Spleen (tissue), 11 donors: Measurements from ENCODE around the gene MYH10. TPM values are rescaled to one million over a fixed set of nuclear protein-coding genes. Genes with fewer than 3 reads are reported as not detected.

Experiments
- DNase-seq: peaks from one replicate; pipeline ENCODE4 v3.0.0-alpha.2; 2020
- H3K27ac ChIP-seq, 8 donors: fragments of 200-600 bp; sonication (generic) in 7 of 8; 1 replicate in 4 of 8; 2 replicates in 4 of 8; pipeline versions ENCODE4 v1.5.0 to v1.8.0; 2016 to 2021; ENCODE audit warnings: inconsistent platforms in 4 of 8, mild to moderate bottlenecking in 4 of 8, moderate library complexity in 1 of 8
- H3K27me3 ChIP-seq, 7 donors: fragments of 200-600 bp; sonication (generic) in 6 of 7; replicated peaks in 1 of 7; 1 replicate in 4 of 7; 2 replicates in 3 of 7; pipeline versions ENCODE4 v1.5.0 to v1.8.0; 2016 to 2021; ENCODE audit warnings: inconsistent platforms in 3 of 7, mild to moderate bottlenecking in 1 of 7
- H3K36me3 ChIP-seq, 6 donors: fragments of 200-600 bp; sonication (generic) in 5 of 6; 1 replicate in 4 of 6; 2 replicates in 2 of 6; pipeline versions ENCODE4 v1.5.0 to v1.8.0; 2016 to 2021; ENCODE audit warnings: inconsistent platforms in 2 of 6
- H3K4me1 ChIP-seq, 6 donors: fragments of 200-600 bp; sonication (generic) in 5 of 6; 1 replicate in 3 of 6; 2 replicates in 3 of 6; pipeline versions ENCODE4 v1.5.0 to v1.8.0; 2016 to 2021; ENCODE audit warnings: inconsistent platforms in 3 of 6
- H3K4me3 ChIP-seq, 8 donors: fragments of 200-600 bp; sonication (generic) in 7 of 8; 1 replicate in 4 of 8; 2 replicates in 4 of 8; pipeline versions ENCODE4 v1.5.0 to v1.8.0; 2016 to 2021; ENCODE audit warnings: inconsistent platforms in 4 of 8, mild to moderate bottlenecking in 4 of 8, moderate library complexity in 2 of 8
- H3K9me3 ChIP-seq, 8 donors: fragments of 200-600 bp; sonication (generic) in 7 of 8; 1 replicate in 4 of 8; 2 replicates in 4 of 8; pipeline versions ENCODE4 v1.5.0 to v1.8.0; 2016 to 2021; ENCODE audit warnings: inconsistent platforms in 4 of 8
- CTCF ChIP-seq, 11 experiments: fragments of 200-600 bp in 7 of 11; fragments of 450-650 bp in 4 of 11; sonication (generic) in 4 of 11; IDR thresholded peaks in 8 of 11; conservative IDR thresholded peaks in 3 of 11; 1 replicate in 7 of 11; 2 replicates in 4 of 11; pipeline versions ENCODE4 v1.4.0 to v1.8.0; 2016 to 2021; ENCODE audit warnings: antibody characterized with exemption in 11 of 11, inconsistent platforms in 4 of 11, mild to moderate bottlenecking in 1 of 11
- POLR2A ChIP-seq, 3 donors: fragments of 450-650 bp; IDR thresholded peaks; one replicate each; pipeline ENCODE4 v1.5.1; 2017; ENCODE audit warnings: antibody characterized with exemption in 3 of 3, mild to moderate bottlenecking in 1 of 3
- POLR2AphosphoS5 ChIP-seq, 3 donors: sonication (generic); formaldehyde crosslinking; IDR thresholded peaks; one replicate each; pipeline ENCODE4 v1.5.1; 2017; ENCODE audit warnings: antibody characterized with exemption in 3 of 3
- WGBS, 5 donors: extraction: QIAGEN DNeasy Blood & Tissue Kit in 3 of 5; methylation state at CpG; one replicate each; pipeline versions ENCODE4 v1.1.5 to v1.1.7; 2013 to 2018; 5-methylcytosine and 5-hydroxymethylcytosine counted together
- intact Hi-C: fragments of 100-400 bp; cut with DNase I; formaldehyde crosslinking; loops from one replicate; pipeline ENCODE4 v1.15.0; 2023; ENCODE audit warnings: low total_unique reads
- polyA plus RNA-seq, 3 donors: library from polyadenylated mRNA; stranded (reverse); fragments of 200-250 nt; gene quantifications; one replicate each; pipeline ENCODE4 v1.2.1, GENCODE V29; 2013
- total RNA-seq, 7 donors: library from RNA; depleted of rRNA in 3 of 7; stranded (reverse); fragments of >200 nt in 3 of 7; fragmentation: NEBNext Ultra II Directional in 4 of 7; extraction: Animal tissue kit (Norgen Biotek cat#: 25700) in 4 of 7; gene quantifications; one replicate each; pipeline versions ENCODE4 v1.1.0 to v1.2.1, GENCODE V29; 2016 to 2021
- donor health status: healthy with polysubstance abuse.
- donor health status: DM: no; HTN: no; CAD: no; lungs with moderate emphysema.
- donor health status: DM: no; HTN: no; CAD: no.
- donor health status: Bipolar disorder and iron deficiency.
- donor health status: healthy.
- donor health status: DM: no; HTN: no; CAD: no.
- donor health status: DM: yes; HTN: yes; CAD: no.

The MYH10 gene
- total and polyA plus RNA-seq, 10 donors = 1.0 to 14.4 (median 7.5) TPM

GRCh38 chr17:8494506-8495111 is 135.9 kb downstream of the MYH10 start:
- Histone ChIP-seq H3K36me3 (peaks cover 0 to 17% (median 0%) of the 10 kb centered on the region in 6 donors), H3K4me1 (no peaks in the 10 kb centered on the region), H3K4me3 (no peak overlapping the region), H3K27me3 (no peaks in the 10 kb centered on the region), H3K9me3 (peaks cover 0 to 3% (median 0%) of the 10 kb centered on the region in 8 donors), H3K27ac (no peak overlapping the region)
- 84 to 93% (median 92%) methylated on average over 8 of the region's 8 CpGs for WGBS, 5 donors
- TF ChIP-seq POLR2AphosphoS5 (IDR thresholded peaks at IDR 0.05) (peak in 1 of 3 donors; percentile 44), CTCF (IDR thresholded peaks at IDR 0.05 in 8 of 11, conservative IDR thresholded peaks at IDR 0.05 in 3 of 11) (no peak), POLR2A (IDR thresholded peaks at IDR 0.05) (no peak)
- intact Hi-C loops = no loop called here
- no peak for DNase-seq

GRCh38 chr17:8494021-8494420 is 136.5 kb downstream of the MYH10 start:
- no peaks in the 10 kb centered on the region for H3K4me1 ChIP-seq
- WGBS, 5 donors = 79 to 95% (median 84%) methylated on average over 12 of the region's 12 CpGs
- peaks cover 0 to 14% (median 0%) of the 10 kb centered on the region in 6 donors for H3K36me3 ChIP-seq
- intact Hi-C loops = no loop called here
- no peak overlapping the region for H3K27ac ChIP-seq
- peaks cover 0 to 3% (median 0%) of the 10 kb centered on the region in 8 donors for H3K9me3 ChIP-seq
- no peak for DNase-seq
- H3K4me3 ChIP-seq = no peak overlapping the region
- no peak for TF ChIP-seq POLR2AphosphoS5 (IDR thresholded peaks at IDR 0.05)
- no peak for TF ChIP-seq CTCF (IDR thresholded peaks at IDR 0.05 in 8 of 11, conservative IDR thresholded peaks at IDR 0.05 in 3 of 11)
- no peak for TF ChIP-seq POLR2A (IDR thresholded peaks at IDR 0.05)
- no peaks in the 10 kb centered on the region for H3K27me3 ChIP-seq

GRCh38 chr17:8492121-8492520 is 138.4 kb downstream of the MYH10 start:
- intact Hi-C loops = no loop called here
- H3K4me3 ChIP-seq = no peak overlapping the region
- 92 to 98% (median 97%) methylated on average over 17 of the region's 17 CpGs for WGBS, 5 donors
- no peaks in the 10 kb centered on the region for H3K4me1 ChIP-seq
- no peak for DNase-seq
- TF ChIP-seq CTCF (IDR thresholded peaks at IDR 0.05 in 8 of 11, conservative IDR thresholded peaks at IDR 0.05 in 3 of 11) (no peak), POLR2AphosphoS5 (IDR thresholded peaks at IDR 0.05) (peak in 1 of 3 donors; percentile 29), POLR2A (IDR thresholded peaks at IDR 0.05) (no peak)
- H3K9me3 ChIP-seq = peaks cover 0 to 3% (median 0%) of the 10 kb centered on the region in 8 donors
- peaks cover 0 to 32% (median 2%) of the 10 kb centered on the region in 6 donors for H3K36me3 ChIP-seq
- no peaks in the 10 kb centered on the region for H3K27me3 ChIP-seq
- H3K27ac ChIP-seq = no peak overlapping the region

- no peaks in the 10 kb centered on the region for H3K4me1 ChIP-seq
- no peak for DNase-seq
- no peaks in the 10 kb centered on the region for H3K27me3 ChIP-seq
- peaks cover 0 to 36% (median 4%) of the 10 kb centered on the region in 6 donors for H3K36me3 ChIP-seq
- no peak overlapping the region for H3K27ac ChIP-seq
- H3K9me3 ChIP-seq = peaks cover 0 to 3% (median 0%) of the 10 kb centered on the region in 8 donors
- TF ChIP-seq POLR2AphosphoS5 (IDR thresholded peaks at IDR 0.05) (no peak), CTCF (IDR thresholded peaks at IDR 0.05 in 8 of 11, conservative IDR thresholded peaks at IDR 0.05 in 3 of 11) (no peak)
- no peak overlapping the region for H3K4me3 ChIP-seq
- 89 to 93% (median 92%) methylated on average over 17 of the region's 17 CpGs for WGBS, 5 donors
- intact Hi-C loops = no loop called here
These were observed 140.1 kb downstream of the MYH10 start for GRCh38 chr17:8490256-8491023.
